GM19238 (cell line): ENCODE results near the gene UGT3A1.
"Not testable (repeated sequence)": the region's sequence is repeated elsewhere in the genome, so short reads cannot be mapped to it uniquely, and the experiment has no call there.

Experiments used
- DNase-seq: peaks from one replicate; pipeline ENCODE4 v3.0.0; 2011; ENCODE audit warnings: low spot score; ENCODE audit not compliant: insufficient read length

UGT3A1 gene

DNA sequence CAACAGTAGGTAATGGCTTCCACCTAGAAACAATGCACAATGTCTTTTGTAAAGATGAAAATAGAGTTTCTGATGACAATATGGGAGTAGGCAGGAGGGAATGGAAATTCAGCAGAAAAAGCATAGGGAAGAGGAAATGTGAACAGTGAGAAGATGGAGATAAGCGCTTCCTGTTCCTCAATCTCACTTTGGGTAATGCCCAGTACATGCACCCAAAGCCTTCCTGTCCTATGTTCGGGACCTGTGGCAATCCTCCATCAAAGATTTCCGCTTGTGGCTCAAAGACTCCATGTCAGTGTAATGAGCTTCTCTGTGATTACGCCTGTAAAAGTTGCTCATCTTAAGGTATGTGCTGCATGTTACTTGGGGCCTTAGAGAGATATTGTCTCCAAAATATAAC, 2.7 kb downstream of the UGT3A1 start:
- DNase-seq, result no peak

DNA sequence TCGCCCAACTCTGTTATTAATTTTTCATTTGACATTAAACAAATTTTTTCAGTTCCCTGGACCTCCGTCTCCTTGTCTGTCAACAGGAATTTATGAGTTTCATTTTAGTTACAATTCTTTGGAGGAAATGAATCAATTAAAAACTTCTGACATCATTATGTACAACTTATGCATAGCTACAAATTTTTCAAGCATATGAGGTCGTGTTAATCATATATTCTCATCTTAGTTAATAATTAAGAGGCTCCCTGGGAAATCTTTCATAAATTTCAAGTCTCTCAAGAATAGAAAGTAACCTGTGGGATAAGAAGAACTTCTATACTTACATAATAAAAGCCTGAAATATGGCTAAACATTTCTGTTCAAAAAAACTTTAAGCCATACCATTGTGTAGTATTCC, 3.4 kb downstream of the UGT3A1 start:
- no peak for DNase-seq

- DNase-seq, result no peak
Measured at GRCh38 chr5:35979715-35980114, 11.5 kb downstream of the UGT3A1 start.

DNA sequence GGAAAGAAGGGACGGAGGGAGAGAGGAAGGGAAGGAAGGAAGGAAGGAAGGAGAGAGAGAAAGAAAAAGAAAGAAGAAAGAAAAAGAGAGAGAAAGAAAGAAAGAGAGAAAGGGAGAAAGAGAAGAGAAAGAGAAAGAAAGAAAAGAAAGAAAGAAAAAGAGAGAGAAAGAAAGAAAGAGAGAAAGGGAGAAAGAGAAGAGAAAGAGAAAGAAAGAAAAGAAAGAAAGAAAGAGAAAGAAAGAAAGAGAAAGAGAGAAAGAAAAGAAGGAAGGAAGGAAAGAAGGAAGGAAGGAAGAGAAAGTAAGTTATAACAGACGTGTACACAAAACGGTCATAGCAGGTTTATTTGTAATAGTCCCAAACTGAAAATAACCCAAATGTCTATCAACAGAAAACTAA, 14.3 kb downstream of the UGT3A1 start:
- not testable (repeated sequence) for DNase-seq

DNA sequence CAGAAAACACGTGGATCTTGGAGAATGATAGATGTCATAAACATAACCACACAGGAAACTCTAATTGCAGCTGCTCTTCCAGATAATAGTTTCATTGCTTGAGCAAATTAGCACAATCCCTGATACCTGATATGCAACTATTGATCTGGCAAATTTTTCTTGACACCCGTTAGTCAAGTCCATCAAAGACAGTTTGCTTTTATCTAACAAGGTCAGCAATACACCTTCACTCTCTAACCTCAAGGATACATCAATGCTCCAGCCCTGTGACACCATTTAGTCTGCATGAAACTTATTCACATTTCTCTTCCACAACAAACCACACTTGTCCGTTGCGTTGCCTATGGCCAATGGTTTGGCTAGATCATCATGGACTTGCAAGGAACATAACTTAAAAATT, 16.6 kb downstream of the UGT3A1 start:
- DNase-seq, result no peak

GRCh38 chr5:35971878-35972210, 19.3 kb downstream of the UGT3A1 start:
- DNase-seq, result no peak

DNA sequence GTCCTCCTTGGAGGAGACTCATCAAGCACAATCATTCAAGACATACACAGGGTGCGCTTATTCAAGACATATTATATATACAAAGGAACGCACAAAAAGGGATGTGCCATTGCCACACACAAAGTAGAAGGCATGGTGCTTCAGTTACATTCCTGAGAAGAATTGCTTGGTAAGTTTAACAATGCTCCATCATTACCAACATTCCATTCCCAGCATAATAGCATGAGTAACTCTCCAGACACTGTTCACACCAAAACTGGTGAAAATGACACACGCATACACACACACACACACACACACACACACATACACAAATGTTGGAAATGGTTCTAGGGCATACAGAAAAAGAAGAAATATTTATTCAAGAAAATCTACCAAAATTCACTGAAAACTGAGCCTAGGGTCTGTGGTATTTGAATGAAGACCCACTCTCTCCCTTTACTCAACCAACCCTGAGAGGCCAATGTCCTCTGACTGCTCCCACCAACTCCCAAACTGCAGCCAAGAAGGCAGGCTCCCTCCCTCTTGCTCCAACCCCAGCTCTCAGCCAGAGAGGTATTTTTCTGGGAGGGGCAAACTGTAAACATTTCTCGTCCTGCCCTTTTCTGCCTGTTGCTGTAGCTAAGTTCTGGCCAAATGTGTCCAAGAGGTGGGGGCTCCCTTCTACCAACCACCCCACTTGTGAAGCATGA, 19.9 kb downstream of the UGT3A1 start:
- DNase-seq, result no peak

DNA sequence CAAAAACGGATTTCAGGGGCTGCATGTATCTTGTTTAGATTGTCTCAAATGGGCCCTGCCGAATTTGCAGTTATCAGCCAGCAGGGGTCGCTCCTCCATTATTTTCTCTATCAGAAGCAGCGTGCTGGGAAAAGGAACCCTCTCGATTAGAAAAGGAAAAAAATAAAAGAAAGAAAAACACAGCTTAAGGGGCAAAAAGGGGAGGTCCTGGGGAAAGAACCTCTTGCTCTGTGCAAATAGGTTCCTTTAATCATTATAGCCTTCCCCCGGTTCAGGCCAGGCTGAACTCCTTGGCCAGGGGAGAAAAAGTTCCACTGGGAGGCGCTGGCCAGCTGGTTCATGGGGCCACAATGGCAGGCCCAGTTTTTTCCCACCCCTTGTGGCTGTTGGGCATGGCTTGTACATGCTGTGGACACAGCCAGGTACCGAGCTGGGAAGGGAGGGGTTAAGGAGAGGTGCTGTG, 27.8 kb downstream of the UGT3A1 start:
- DNase-seq, result no peak

DNA sequence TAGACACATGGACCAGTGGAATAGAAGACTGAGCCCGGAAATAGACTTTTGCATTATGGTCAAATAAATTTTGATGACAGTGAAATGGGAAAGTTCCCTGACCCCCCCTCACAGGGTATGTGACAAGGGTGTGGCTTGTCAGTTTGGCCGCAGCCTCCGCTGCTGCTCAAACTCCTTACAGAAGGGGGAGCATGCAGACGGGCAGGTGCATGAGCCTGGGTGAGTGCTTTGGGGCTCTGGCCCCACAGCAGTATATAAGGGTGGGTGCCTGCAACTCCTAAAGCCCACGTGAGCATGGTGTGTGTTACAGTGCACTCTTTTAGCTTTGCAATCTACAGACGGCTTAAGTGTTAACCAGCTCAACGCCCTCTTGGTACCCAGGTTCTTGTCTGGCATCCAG, 30.9 kb downstream of the UGT3A1 start:
- no peak for DNase-seq

- DNase-seq, result no peak
Measured at GRCh38 chr5:35956429-35956828, 34.8 kb downstream of the UGT3A1 start.

GRCh38 chr5:35954175-35954574, 37.0 kb downstream of the UGT3A1 start:
- no peak for DNase-seq

GRCh38 chr5:35947085-35947484, 44.1 kb downstream of the UGT3A1 start:
- no peak for DNase-seq

DNA sequence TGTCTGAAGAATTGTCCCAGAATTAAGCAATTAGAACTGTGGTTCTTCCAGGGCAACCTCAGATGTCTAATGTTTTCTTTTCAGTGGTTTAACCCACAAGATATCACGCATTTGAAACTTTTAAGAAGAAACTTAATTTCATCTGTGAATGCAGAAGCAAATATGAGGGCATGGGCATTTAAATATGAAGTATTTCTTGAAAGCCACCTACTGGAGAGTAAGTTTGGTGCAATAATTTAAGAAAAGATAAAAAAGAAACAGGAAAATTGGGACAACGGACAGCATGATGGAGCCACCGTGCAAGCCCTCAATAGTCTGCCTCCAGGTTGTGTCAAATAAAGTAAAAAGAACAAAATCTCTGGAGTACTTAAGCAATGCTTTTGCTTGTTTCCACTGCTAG, 51.6 kb downstream of the UGT3A1 start:
- no peak for DNase-seq

- DNase-seq, result no peak
Measured at GRCh38 chr5:35938568-35939227, 52.5 kb downstream of the UGT3A1 start, which contains the start of gene CAPSL. Gene CAPSL, minus strand, starts transcription at chr5:35938622. Its CDS starts 17,502 bp downstream, at chr5:35921120.

DNA sequence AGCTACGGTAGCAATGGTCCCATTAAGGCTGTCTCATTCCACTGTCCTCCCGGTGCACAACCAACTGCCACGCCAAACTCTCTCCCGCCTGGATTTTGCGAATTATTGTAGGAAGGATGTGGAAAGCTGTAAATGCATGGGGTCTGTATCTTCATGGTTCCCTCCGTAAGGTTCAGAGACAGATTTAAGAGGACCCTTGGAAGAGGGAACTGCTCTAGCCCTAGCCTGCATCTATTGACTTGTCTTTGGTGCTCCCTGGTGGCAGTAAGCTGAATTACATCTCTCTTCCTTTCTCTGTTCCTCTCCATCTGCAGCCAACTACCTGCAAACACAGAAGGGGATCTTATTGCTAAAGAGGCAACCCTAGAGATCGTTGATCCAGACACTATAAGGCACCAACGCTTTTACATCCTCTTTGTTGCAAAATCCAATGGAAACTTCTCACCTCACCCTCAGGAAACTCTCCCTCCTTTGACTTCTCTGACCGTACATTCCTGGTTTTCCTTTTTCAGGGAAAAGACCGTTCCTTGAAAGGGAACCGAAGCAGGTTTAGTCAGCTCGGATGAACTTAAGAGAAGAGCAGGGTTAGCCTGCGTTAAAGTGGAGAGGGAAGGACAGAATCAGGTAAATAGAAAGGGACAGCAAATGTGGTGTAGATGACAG, 64.7 kb downstream of the UGT3A1 start:
- DNase-seq, result peak; percentile 41

- peak; percentile 40 for DNase-seq
Measured at GRCh38 chr5:35924950-35925722, 66.1 kb downstream of the UGT3A1 start.

DNA sequence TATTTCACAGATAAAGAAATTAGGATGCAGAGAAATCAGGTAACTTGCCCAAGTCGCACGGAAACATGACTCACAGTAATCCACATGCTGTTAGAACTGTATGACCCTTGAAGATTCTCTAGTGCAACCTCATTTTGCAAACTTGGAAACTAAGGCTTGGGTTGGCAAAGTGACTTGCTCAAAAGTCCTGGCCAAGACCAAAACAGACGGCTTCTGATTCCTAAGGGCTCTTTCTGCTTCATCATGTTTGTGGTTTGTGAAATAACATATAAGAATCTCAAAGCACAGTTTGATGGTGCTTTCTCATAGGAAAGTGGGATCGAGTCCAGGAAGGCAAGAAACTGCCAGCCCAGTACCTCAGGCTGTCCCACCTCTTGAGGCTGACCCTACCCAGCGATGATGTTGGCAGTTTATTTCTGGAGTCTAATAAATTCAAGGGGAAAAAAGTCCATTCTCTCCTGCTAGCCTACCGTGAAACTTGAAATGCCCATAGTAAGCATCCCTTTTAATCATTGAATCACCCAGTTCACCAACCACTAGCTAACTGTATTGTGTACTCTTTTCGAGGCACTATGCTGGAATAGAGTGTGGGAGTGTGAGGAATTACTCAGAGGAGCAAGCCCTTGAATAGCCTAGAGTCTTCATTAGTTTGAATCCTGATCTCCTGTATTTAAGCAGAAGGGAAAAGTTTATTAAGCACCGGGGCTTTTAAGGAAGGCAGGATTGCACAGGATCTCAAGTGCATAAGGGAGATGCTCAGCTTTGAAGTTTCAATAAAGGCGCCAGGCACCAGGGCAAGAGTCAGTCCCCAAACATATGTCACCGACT, 66.9 kb downstream of the UGT3A1 start:
- DNase-seq, result no peak

DNA sequence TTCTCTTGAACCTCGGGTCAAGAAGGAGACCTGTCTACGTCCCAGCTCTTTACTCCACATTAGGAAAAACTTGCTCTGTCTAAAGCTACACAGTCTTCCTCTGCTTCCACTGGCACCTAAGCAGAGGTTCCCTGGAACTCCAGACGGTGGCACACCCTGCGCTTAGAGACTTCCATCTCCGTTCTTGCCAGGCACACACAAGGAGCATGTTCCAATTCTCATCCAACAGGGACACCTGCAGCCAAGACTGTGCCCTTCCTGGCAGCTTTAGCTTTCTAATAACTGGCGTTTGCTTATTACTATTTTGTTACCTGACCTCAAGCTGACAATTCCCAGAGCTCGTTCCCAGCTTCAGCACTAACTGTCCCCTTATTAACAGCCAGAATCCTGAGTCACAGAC, 68.7 kb downstream of the UGT3A1 start:
- DNase-seq, result no peak

DNA sequence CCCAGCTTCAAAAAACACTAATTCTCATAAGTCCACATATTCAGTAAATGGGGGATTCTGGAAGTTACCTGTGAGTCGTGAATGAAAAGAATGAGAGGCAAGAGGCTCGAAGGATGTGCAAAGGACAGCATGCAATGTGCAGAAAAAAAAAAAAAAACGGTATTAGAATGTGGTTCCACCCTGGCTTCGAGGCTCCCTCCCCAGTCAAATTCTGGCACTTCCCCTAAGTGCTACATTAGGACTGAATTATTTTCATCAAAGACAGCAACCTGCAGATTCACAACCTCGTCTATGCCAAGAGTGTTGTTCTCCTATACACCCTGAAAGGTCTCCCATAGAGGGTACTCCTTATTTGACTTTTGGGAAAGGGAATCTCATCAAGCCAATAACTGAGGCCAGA, 69.3 kb downstream of the UGT3A1 start:
- DNase-seq, result no peak

DNA sequence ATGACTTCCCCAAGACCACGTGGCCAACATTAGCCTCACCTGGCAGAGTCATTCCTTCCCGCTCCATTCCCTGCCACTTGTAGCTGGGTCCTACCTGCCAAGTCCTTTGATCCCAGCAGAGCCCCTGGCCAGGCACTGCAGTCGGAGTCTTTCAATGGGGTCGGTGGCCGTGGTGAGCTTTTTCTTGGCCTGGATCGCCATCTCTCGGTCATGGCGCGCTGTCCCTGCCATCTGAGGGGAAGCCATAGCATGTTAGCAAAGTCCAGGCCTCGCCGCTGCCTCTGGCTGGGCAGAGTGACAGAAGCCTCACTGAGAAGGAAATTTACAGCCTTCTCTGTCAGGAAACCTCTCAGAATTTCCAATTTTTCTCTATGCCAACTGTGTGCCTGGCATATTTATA, 70.3 kb downstream of the UGT3A1 start:
- DNase-seq, result no peak

DNA sequence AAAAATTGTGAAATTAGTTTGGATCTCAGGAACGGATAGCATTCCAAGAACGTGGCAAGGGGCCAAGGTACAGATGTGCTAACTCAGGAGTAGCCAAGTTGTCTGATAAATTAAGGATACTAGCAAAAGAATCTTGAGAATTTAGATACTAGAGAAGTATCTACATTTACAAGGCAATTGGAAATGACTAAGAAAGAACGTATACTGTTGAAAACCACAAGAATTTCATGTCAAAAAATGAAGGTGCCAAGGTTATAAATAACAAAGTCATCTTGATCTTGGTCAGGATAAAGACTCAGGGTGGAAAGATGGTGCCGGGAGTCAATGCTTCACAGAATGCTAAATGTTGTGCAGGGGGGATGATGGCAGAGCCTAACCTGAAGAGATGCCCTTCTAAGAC, 72.0 kb downstream of the UGT3A1 start:
- DNase-seq, result no peak
